Cerebellar cortex (tissue), 1 donor: Measurements from ENCODE around the gene MACROD1.
A peak's percentile ranks its signal among the peaks of the same experiment; 100 is the strongest.

Source experiments
- DNase-seq: peaks from one replicate; pipeline ENCODE4 v3.0.0-alpha.2; 2015; ENCODE audit warnings: low spot score

The MACROD1 gene

GRCh38 chr11:64128255-64129006 lies 37.5 kb downstream of the MACROD1 start:
- no peak for DNase-seq

- DNase-seq = no peak
Measured at GRCh38 chr11:64127267-64128072, 38.4 kb downstream of the MACROD1 start.

GRCh38 chr11:64126796-64127195 lies 39.1 kb downstream of the MACROD1 start:
- peak; percentile 73 for DNase-seq

GRCh38 chr11:64126371-64126770 lies 39.5 kb downstream of the MACROD1 start:
- no peak for DNase-seq

GRCh38 chr11:64125676-64126075 lies 40.2 kb downstream of the MACROD1 start:
- DNase-seq = no peak

- no peak for DNase-seq
Measured at GRCh38 chr11:64124147-64124546, 41.8 kb downstream of the MACROD1 start.

GRCh38 chr11:64123679-64124078 lies 42.2 kb downstream of the MACROD1 start:
- DNase-seq = no peak

- DNase-seq = peak; percentile 79
Measured at GRCh38 chr11:64122411-64123410, 43.2 kb downstream of the MACROD1 start.

GRCh38 chr11:64121663-64122410 lies 44.1 kb downstream of the MACROD1 start:
- no peak for DNase-seq

GRCh38 chr11:64120951-64121569 lies 44.9 kb downstream of the MACROD1 start:
- DNase-seq = no peak

GRCh38 chr11:64119700-64120099 lies 46.2 kb downstream of the MACROD1 start:
- DNase-seq = peak; percentile 71

GRCh38 chr11:64118876-64119665 lies 46.8 kb downstream of the MACROD1 start:
- no peak for DNase-seq

GRCh38 chr11:64117763-64118459 lies 48.0 kb downstream of the MACROD1 start:
- DNase-seq = no peak

GRCh38 chr11:64115531-64116522 lies 50.1 kb downstream of the MACROD1 start:
- DNase-seq = no peak

GRCh38 chr11:64114231-64114630 lies 51.7 kb downstream of the MACROD1 start:
- DNase-seq = no peak

- no peak for DNase-seq
Measured at GRCh38 chr11:64113462-64113780, 52.5 kb downstream of the MACROD1 start.

- no peak for DNase-seq
Measured at GRCh38 chr11:64112771-64113461, 53.0 kb downstream of the MACROD1 start.
